HEK293 (cell line): ENCODE results near the gene METTL23.

Experiments used
- CTCF ChIA-PET: fragments of 350-600 bp; formaldehyde crosslinking; extraction: SDS; loops from one replicate; lab custom pipeline; 2021; ENCODE audit warnings: antibody characterized with exemption; lab: Yijun Ruan, JAX
- POLR2A ChIA-PET: fragments of 300-600 bp; formaldehyde crosslinking; extraction: SDS; loops from one replicate; lab custom pipeline; 2020; ENCODE audit warnings: antibody characterized with exemption, inconsistent platforms; lab: Yijun Ruan, JAX
- H3K27ac ChIP-seq: fragments of 200-500 bp; sonication (Bioruptor generic); 2 replicates; pipeline ENCODE4 v1.5.1; 2014; ENCODE audit warnings: low read depth, low read length, control low read depth, inconsistent platforms; ENCODE audit errors: extremely low read depth
- H3K36me3 ChIP-seq, 2 experiments: fragments of 200-500 bp in 1 of 2; sonication (Bioruptor generic) in 1 of 2; 1 replicate in 1 of 2; 2 replicates in 1 of 2; pipeline ENCODE4 v1.5.1; 2014 to 2017; ENCODE audit warnings: inconsistent platforms in 2 of 2, low read length in 2 of 2; ENCODE audit not compliant: control insufficient read depth in 2 of 2, insufficient read depth in 1 of 2
- H3K4me1 ChIP-seq: fragments of 200-500 bp; sonication (Bioruptor generic); 2 replicates; pipeline ENCODE4 v1.5.1; 2014; ENCODE audit warnings: mild to moderate bottlenecking, low read length, inconsistent platforms; ENCODE audit not compliant: control insufficient read depth, insufficient read depth
- H3K4me3 ChIP-seq: 2 replicates; pipeline ENCODE4 v1.5.1; 2011; ENCODE audit warnings: low read depth, mild to moderate bottlenecking, control low read depth, low read length, moderate library complexity
- H3K9me3 ChIP-seq: fragments of 200-500 bp; sonication (Bioruptor generic); 2 replicates; pipeline ENCODE4 v1.5.1; 2014; ENCODE audit warnings: low read depth, low read length, inconsistent platforms; ENCODE audit not compliant: control insufficient read depth, insufficient read depth
- EGR2 ChIP-seq: fragments of 450-650 bp; formaldehyde crosslinking; IDR thresholded peaks from 2 replicates; pipeline ENCODE4 v1.5.1; 2016; ENCODE audit warnings: low read depth, missing biosample characterization, missing genetic modification characterization
- KLF1 ChIP-seq: fragments of 450-650 bp; formaldehyde crosslinking; IDR thresholded peaks from 2 replicates; pipeline ENCODE4 v1.5.1; 2016; ENCODE audit warnings: missing biosample characterization, missing genetic modification characterization
- MZF1 ChIP-seq: fragments of 450-650 bp; formaldehyde crosslinking; IDR thresholded peaks from 2 replicates; pipeline ENCODE4 v1.5.1; 2017; ENCODE audit warnings: missing biosample characterization, missing genetic modification characterization, borderline replicate concordance
- TRIM28 ChIP-seq: IDR thresholded peaks from 2 replicates; pipeline ENCODE4 v1.6.1; 2011; ENCODE audit warnings: low read length, control low read depth, borderline replicate concordance
- ZBTB8A ChIP-seq: fragments of 450-650 bp; formaldehyde crosslinking; IDR thresholded peaks from 2 replicates; pipeline ENCODE4 v1.5.1; 2016; ENCODE audit warnings: missing biosample characterization, missing genetic modification characterization
- ZFP69B ChIP-seq: fragments of 450-650 bp; formaldehyde crosslinking; IDR thresholded peaks from 2 replicates; pipeline ENCODE4 v1.5.1; 2016; ENCODE audit warnings: missing biosample characterization, missing genetic modification characterization
- ZNF16 ChIP-seq: fragments of 450-650 bp; formaldehyde crosslinking; IDR thresholded peaks from 2 replicates; pipeline ENCODE4 v1.5.1; 2016; ENCODE audit warnings: low read depth, missing biosample characterization, missing genetic modification characterization
- ZNF223 ChIP-seq: fragments of 450-650 bp; formaldehyde crosslinking; IDR thresholded peaks from 2 replicates; pipeline ENCODE4 v1.5.1; 2016; ENCODE audit warnings: missing biosample characterization, missing genetic modification characterization
- ZNF354C ChIP-seq: fragments of 450-650 bp; formaldehyde crosslinking; IDR thresholded peaks from 2 replicates; pipeline ENCODE4 v1.5.1; 2016; ENCODE audit warnings: missing biosample characterization, missing genetic modification characterization, low read depth, borderline replicate concordance
- ZNF548 ChIP-seq: fragments of 450-650 bp; formaldehyde crosslinking; IDR thresholded peaks from 2 replicates; pipeline ENCODE4 v1.5.1; 2016; ENCODE audit warnings: missing biosample characterization, missing genetic modification characterization
- ZNF660 ChIP-seq: fragments of 450-650 bp; IDR thresholded peaks from 2 replicates; pipeline ENCODE4 v1.5.1; 2018; ENCODE audit warnings: missing biosample characterization, mild to moderate bottlenecking, missing genetic modification characterization
- ZNF707 ChIP-seq: fragments of 450-650 bp; formaldehyde crosslinking; IDR thresholded peaks from 2 replicates; pipeline ENCODE4 v1.5.1; 2016; ENCODE audit warnings: missing biosample characterization, missing genetic modification characterization
- TF ChIP-seq, protein P1 (sequence below): fragments of 450-650 bp; formaldehyde crosslinking; IDR thresholded peaks from 2 replicates; pipeline ENCODE4 v1.5.1; 2017; ENCODE audit warnings: missing biosample characterization, missing genetic modification characterization
- TF ChIP-seq, protein P2 (sequence below): fragments of 450-650 bp; formaldehyde crosslinking; IDR thresholded peaks from 2 replicates; pipeline ENCODE4 v1.5.1; 2016; ENCODE audit warnings: missing biosample characterization, missing genetic modification characterization
- TF ChIP-seq, protein P3 (sequence below): fragments of 450-650 bp; formaldehyde crosslinking; IDR thresholded peaks from 2 replicates; pipeline ENCODE4; 2016; ENCODE audit warnings: missing biosample characterization, missing genetic modification characterization
- TF ChIP-seq, protein P4 (sequence below): fragments of 450-650 bp; formaldehyde crosslinking; IDR thresholded peaks from 2 replicates; pipeline ENCODE4 v1.5.1; 2017; ENCODE audit warnings: missing biosample characterization, mild to moderate bottlenecking, missing genetic modification characterization, moderate library complexity

Gene METTL23

DNA sequence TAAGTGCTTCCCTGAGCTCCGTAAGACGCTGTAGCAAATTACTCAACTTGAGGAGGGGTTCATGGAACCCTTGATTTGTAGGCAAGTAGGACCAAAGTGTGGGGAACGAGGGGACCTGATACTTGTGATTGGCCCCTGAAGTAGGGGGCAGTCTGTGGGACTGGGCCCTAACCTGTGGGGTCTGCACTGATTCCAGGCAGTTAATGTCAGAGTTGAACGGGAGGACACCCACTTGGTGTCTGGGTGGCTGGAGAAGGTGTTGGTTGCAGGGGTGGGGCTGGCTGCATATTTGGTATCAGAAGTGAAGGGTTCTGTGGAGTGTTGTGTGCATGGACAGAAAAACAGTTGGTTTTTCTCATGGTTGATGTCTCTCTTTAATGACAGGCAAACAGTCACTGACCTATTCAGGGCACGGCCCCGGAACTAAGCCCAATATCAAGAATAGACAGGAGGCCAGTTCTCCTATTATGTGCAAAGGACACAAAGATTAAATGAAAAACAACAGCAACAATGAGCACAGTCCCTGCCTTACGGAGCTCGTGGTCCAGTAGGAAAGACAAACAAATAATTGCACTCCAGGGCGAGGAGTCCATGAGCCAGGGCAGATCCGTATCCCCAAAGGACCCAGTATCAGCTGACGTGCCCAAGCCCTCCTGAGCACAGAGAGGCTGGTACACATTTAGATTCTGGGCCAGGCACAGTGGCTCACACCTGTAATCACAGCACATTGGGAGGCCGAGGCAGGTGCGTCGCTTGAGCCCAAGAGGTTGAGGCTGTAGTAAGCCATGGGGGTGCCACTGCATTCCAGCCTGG lies 35.1 kb upstream of the METTL23 start:
- ChIA-PET CTCF (interaction anchor here (0.6 to 14.2 kb wide), 6 partner anchors 10 to 267 kb away, joined by 4 to 175 read pairs (median 8); partner anchors contain the start of gene MXRA7), POLR2A (interaction anchor here (0.9 to 2.1 kb wide), 2 partner anchors 10 to 28 kb away, joined by 3 to 6 read pairs; no protein-coding TSS in a partner anchor)
- no peak overlapping the region for H3K27ac ChIP-seq

DNA sequence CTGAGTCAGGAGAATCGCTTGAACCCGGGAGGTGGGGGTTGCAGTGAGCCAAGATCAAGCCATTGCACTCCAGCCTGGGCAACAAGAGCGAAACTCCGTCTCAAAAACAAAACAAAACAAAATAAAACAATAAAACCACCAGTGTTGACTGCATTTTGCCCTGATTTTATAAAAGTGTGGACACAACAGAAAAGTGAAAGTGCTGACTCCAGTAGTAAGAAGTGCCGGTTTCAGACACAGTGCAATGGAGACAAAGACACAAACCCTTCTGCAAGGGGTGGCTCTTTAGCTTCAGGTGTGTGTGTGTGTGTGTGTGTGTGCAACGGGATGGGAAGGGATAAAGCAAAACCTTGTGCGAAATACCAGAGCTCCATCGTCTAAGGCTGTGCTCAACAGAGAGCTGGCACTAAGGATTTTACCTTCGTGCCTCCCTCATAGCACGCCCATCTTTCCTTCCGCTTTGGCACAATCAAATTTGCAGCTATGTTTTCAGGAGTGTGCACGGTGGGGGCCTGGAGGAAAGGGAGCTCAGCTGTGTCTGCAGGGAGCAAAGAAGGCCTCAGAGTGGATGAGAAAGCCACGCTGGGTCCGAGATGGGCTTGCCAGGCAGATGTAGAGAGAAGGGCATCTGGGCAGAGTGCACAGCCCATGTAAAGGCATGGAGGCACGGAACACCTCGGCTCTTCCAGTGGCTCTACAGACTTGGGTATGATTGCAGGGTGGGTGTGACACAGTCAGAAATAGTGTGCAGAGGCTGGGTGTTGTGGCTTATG lies 31.4 kb upstream of the METTL23 start:
- no peak overlapping the region for H3K4me3 ChIP-seq
- TF ChIP-seq, protein P1, sequence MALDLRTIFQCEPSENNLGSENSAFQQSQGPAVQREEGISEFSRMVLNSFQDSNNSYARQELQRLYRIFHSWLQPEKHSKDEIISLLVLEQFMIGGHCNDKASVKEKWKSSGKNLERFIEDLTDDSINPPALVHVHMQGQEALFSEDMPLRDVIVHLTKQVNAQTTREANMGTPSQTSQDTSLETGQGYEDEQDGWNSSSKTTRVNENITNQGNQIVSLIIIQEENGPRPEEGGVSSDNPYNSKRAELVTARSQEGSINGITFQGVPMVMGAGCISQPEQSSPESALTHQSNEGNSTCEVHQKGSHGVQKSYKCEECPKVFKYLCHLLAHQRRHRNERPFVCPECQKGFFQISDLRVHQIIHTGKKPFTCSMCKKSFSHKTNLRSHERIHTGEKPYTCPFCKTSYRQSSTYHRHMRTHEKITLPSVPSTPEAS (tag by site-specific recombination), result peak; percentile 76
- TF ChIP-seq ZNF16 (no peak), ZNF660 (tag by site-specific recombination) (no peak), EGR2 (tag by site-specific recombination) (no peak), ZFP69B (no peak), ZNF223 (tag by site-specific recombination) (no peak)
- POLR2A ChIA-PET, result interaction anchor here (1.0 kb wide), 2 partner anchors 9 to 14 kb away, joined by 5 to 8 read pairs; no protein-coding TSS in a partner anchor
- H3K9me3 ChIP-seq, result no peaks in the 10 kb centered on the region
- H3K36me3 ChIP-seq, result peaks cover 6% of the 10 kb centered on the region in 2 experiments; a peak in 2 of 3 replicates
- H3K27ac ChIP-seq, result no peak overlapping the region
- H3K4me1 ChIP-seq, result peaks cover 23% of the 10 kb centered on the region
- CTCF ChIA-PET, result interaction anchor here (0.8 to 3.3 kb wide), 2 partner anchors 14 to 19 kb away, joined by 3 to 22 read pairs; no protein-coding TSS in a partner anchor

More for the DNA sequence above, 35.1 kb upstream of the METTL23 start:
- Histone ChIP-seq H3K36me3 (peaks cover 6 to 20% of the 10 kb centered on the region in 2 experiments; a peak in 2 of 3 replicates), H3K4me1 (peaks cover 11% of the 10 kb centered on the region), H3K4me3 (no peak overlapping the region), H3K9me3 (no peaks in the 10 kb centered on the region)
- TF ChIP-seq, protein P2, sequence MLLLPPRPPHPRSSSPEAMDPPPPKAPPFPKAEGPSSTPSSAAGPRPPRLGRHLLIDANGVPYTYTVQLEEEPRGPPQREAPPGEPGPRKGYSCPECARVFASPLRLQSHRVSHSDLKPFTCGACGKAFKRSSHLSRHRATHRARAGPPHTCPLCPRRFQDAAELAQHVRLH (tag by site-specific recombination), result no peak
- TF ChIP-seq ZNF707 (tag by site-specific recombination) (peak; percentile 44; the same call in 1 of the 2 replicates), ZBTB8A (no peak), KLF1 (tag by site-specific recombination) (peak; percentile 13; the same call in 1 of the 2 replicates), ZNF354C (tag by site-specific recombination) (no peak)
- TF ChIP-seq, protein P3, sequence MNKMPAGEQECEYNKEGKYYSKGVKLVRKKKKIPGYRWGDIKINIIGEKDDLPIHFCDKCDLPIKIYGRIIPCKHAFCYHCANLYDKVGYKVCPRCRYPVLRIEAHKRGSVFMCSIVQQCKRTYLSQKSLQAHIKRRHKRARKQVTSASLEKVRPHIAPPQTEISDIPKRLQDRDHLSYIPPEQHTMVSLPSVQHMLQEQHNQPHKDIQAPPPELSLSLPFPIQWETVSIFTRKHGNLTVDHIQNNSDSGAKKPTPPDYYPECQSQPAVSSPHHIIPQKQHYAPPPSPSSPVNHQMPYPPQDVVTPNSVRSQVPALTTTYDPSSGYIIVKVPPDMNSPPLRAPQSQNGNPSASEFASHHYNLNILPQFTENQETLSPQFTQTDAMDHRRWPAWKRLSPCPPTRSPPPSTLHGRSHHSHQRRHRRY (tag by site-specific recombination), result no peak

DNA sequence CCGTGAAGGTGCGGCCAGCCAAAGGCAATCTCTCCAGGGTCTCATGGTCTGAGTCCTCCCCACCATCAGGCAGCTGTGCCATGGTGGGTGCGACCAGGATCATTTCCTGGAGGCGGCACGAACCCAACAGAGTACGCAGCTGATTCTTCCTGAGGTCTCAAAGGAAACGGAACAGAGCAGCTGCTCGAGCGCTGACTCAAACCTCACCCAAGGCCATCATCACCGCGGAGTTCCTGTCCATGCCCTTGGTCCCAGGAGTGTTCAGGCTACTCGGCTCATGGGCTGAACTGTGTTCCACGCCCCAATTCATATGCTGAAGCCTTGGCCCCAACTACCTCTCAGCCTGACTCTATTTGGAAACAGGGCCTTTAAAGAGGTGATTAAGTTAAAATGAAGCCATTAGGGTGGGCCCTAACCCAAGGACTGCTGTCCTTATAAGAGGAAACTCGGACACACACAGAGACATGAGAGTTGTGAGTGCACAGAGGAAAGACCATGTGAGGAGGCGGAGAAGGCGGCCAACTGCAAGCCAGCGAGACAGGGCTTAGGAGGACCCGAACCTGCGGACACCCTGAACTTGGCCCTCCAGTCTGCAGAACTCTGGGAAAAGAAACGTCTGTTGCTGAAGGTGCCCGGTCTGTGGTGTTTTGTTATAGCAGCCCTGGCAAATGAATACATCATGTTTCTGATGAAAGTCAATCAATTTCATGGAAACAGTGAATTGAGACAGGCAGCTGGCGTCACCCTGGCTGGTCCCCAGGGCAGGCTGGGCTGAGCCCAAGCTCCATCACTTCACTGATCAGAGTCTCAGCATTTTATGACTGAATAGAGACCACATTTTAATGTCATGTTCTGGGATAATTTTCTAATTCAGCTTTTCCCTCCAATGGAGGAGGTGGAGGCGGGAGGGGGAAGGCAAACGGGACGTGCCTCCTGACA lies 29.6 kb upstream of the METTL23 start:
- CTCF ChIA-PET, result interaction anchor here (0.6 to 3.3 kb wide), 14 partner anchors 8 to 1224 kb away, joined by 3 to 22 read pairs (median 5); partner anchors contain the start of gene MXRA7
- Histone ChIP-seq H3K27ac (peak overlapping the region; percentile 79), H3K4me1 (peaks cover 38% of the 10 kb centered on the region), H3K9me3 (no peaks in the 10 kb centered on the region)
- TF ChIP-seq MZF1 (tag by site-specific recombination) (no peak), ZNF548 (peak; percentile 95), TRIM28 (peak; percentile 29; the same call in 1 of the 2 replicates)
- TF ChIP-seq, protein P4, sequence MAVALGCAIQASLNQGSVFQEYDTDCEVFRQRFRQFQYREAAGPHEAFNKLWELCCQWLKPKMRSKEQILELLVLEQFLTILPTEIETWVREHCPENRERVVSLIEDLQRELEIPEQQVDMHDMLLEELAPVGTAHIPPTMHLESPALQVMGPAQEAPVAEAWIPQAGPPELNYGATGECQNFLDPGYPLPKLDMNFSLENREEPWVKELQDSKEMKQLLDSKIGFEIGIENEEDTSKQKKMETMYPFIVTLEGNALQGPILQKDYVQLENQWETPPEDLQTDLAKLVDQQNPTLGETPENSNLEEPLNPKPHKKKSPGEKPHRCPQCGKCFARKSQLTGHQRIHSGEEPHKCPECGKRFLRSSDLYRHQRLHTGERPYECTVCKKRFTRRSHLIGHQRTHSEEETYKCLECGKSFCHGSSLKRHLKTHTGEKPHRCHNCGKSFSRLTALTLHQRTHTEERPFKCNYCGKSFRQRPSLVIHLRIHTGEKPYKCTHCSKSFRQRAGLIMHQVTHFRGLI (tag by site-specific recombination), result peak; percentile 32; the same call in 1 of the 2 replicates
- TF ChIP-seq, all 188 proteins: peak for 3
- no peak overlapping the region for H3K4me3 ChIP-seq
- H3K36me3 ChIP-seq, result peaks cover 6% of the 10 kb centered on the region in 2 experiments; a peak in 2 of 3 replicates
- POLR2A ChIA-PET, result interaction anchor here (0.6 to 2.5 kb wide), 18 partner anchors 8 to 343 kb away, joined by 3 to 17 read pairs (median 8); partner anchors contain the start of genes MFSD11, MXRA7, PRPSAP1 and SRSF2
